Type B pancreatic cell (in vitro differentiated cells): ENCODE data around the gene THSD4. TPM values are rescaled to one million over a fixed set of nuclear protein-coding genes. Genes with fewer than 3 reads are reported as not detected.

ENCODE experiments used
- DNase-seq: peaks from one replicate; pipeline ENCODE4 v3.0.0; 2021; ENCODE audit warnings: mixed read lengths; ENCODE audit not compliant: unreplicated experiment; ENCODE audit errors: extremely low spot score
- H3K27ac Mint-ChIP-seq: 2 replicates; pipeline ENCODE4 v1.8.0; 2021; ENCODE audit warnings: mild to moderate bottlenecking, mixed read lengths
- H3K27me3 Mint-ChIP-seq: 2 replicates; pipeline ENCODE4 v1.8.0; 2021; ENCODE audit warnings: mixed read lengths
- H3K36me3 Mint-ChIP-seq: 2 replicates; pipeline ENCODE4 v1.8.0; 2021; ENCODE audit warnings: mixed read lengths
- H3K4me1 Mint-ChIP-seq: one replicate; pipeline ENCODE4 v1.8.0; 2021; ENCODE audit warnings: mixed read lengths; ENCODE audit not compliant: unreplicated experiment
- H3K4me3 Mint-ChIP-seq: 2 replicates; pipeline ENCODE4 v1.8.0; 2021; ENCODE audit warnings: mild to moderate bottlenecking, mixed read lengths
- H3K9me3 Mint-ChIP-seq: 2 replicates; pipeline ENCODE4 v1.8.0; 2021; ENCODE audit warnings: mixed read lengths
- CTCF ChIP-seq: fragments of 200-600 bp; sonication (generic); conservative IDR thresholded peaks from 2 replicates; pipeline ENCODE4 v1.5.0; 2021; ENCODE audit warnings: antibody characterized with exemption, mild to moderate bottlenecking
- total RNA-seq: library from RNA; stranded (reverse); gene quantifications from 2 replicates; pipeline ENCODE4 v1.2.1, GENCODE V29; 2021; ENCODE audit warnings: low replicate concordance

Gene THSD4
- total RNA-seq, 1 donor from 2014 or later, result 43.3 TPM

GRCh38 chr15:71116366-71116765 lies 1.1 kb downstream of the THSD4 start:
- no peak for DNase-seq
- Mint-ChIP-seq H3K36me3 (peaks cover 7% of the 10 kb centered on the region), H3K4me1 (peaks cover 67% of the 10 kb centered on the region), H3K4me3 (peak overlapping the region; percentile 91), H3K27ac (peak overlapping the region; percentile 85), H3K27me3 (peaks cover 34% of the 10 kb centered on the region), H3K9me3 (no peaks in the 10 kb centered on the region)
- no peak for TF ChIP-seq CTCF

- H3K36me3 Mint-ChIP-seq, result peaks cover 12% of the 10 kb centered on the region
- TF ChIP-seq CTCF, result no peak
- peaks cover 32% of the 10 kb centered on the region for H3K27me3 Mint-ChIP-seq
- no peaks in the 10 kb centered on the region for H3K9me3 Mint-ChIP-seq
- peaks cover 67% of the 10 kb centered on the region for H3K4me1 Mint-ChIP-seq
- peak overlapping the region; percentile 91 for H3K4me3 Mint-ChIP-seq
- DNase-seq, result no peak
- peak overlapping the region; percentile 85 for H3K27ac Mint-ChIP-seq
These were observed 1.7 kb downstream of the THSD4 start for GRCh38 chr15:71116942-71117341.

- no peak for DNase-seq
- Mint-ChIP-seq H3K27ac (no peak overlapping the region), H3K36me3 (peaks cover 12% of the 10 kb centered on the region), H3K9me3 (no peaks in the 10 kb centered on the region), H3K27me3 (peaks cover 31% of the 10 kb centered on the region), H3K4me1 (peaks cover 74% of the 10 kb centered on the region), H3K4me3 (peak overlapping the region; percentile 91)
- no peak for TF ChIP-seq CTCF
These were observed 2.5 kb downstream of the THSD4 start for GRCh38 chr15:71117714-71118305.

GRCh38 chr15:71118345-71118744 lies 3.1 kb downstream of the THSD4 start:
- Mint-ChIP-seq H3K4me3 (peak overlapping the region; percentile 91), H3K27me3 (peaks cover 31% of the 10 kb centered on the region), H3K27ac (no peak overlapping the region), H3K36me3 (peaks cover 12% of the 10 kb centered on the region), H3K9me3 (no peaks in the 10 kb centered on the region), H3K4me1 (peaks cover 75% of the 10 kb centered on the region)
- TF ChIP-seq CTCF, result no peak
- DNase-seq, result no peak

- H3K36me3 Mint-ChIP-seq, result peaks cover 12% of the 10 kb centered on the region
- peak overlapping the region; percentile 51 for H3K4me3 Mint-ChIP-seq
These were observed 3.8 kb downstream of the THSD4 start for GRCh38 chr15:71118881-71119632.

More at GRCh38 chr15:71118881-71119632, 3.8 kb downstream of the THSD4 start:
- no peak for DNase-seq
- TF ChIP-seq CTCF, result no peak
- no peaks in the 10 kb centered on the region for H3K9me3 Mint-ChIP-seq
- H3K27ac Mint-ChIP-seq, result no peak overlapping the region
- peaks cover 31% of the 10 kb centered on the region for H3K27me3 Mint-ChIP-seq
- H3K4me1 Mint-ChIP-seq, result peaks cover 70% of the 10 kb centered on the region
